C4-2B (cell line): ENCODE results near the gene SMPX.

Experiments
- H3K27ac ChIP-seq: fragments of 450-650 bp; 2 replicates; pipeline ENCODE4 v1.5.1; 2017
- CTCF ChIP-seq: fragments of 450-650 bp; conservative IDR thresholded peaks from 2 replicates; pipeline ENCODE4 v1.5.1; 2017; ENCODE audit warnings: mild to moderate bottlenecking
- ZFX ChIP-seq: fragments of 450-650 bp; IDR thresholded peaks from 2 replicates; pipeline ENCODE4 v1.6.1; 2017

SMPX gene

GRCh38 chrX:21675931-21676330 lies 82.0 kb downstream of the SMPX start:
- H3K27ac ChIP-seq: no peak overlapping the region
- TF ChIP-seq ZFX (no peak), CTCF (no peak)

DNA sequence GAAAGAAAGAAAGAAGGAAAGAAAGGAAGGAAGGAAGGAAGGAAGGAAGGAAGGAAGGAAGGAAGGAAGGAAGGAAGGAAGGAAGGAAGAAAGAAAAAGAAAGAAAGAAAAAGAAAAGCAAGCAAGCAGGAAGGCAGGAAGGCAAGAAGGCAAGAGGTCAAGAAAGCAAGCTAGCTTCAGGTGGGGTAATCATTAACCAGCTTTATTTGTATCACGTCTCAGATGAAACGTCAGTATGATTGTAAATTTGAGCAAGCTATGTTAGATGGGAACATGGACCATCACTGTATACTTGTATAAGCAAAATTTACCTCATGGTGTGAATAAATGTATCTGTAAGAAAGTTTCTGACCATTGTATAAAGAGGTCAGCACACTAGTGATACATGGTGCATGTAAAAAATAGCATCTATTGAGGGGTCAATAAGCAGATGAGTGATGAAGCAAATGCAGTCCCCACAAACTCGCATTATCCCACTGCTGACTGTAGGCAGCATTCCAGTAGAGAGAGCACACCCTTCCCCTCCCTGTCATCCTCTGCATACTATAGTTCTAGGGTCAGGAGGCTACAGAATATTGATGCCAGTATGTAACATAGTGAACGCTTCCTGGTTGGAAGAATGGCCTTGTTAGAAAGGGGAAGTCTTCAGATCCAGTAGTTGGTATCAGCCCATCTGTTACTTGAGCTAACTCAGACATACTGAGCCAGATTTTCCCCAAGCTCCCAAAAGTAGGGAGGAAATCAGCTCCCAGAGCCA lies 83.3 kb downstream of the SMPX start:
- H3K27ac ChIP-seq: no peak overlapping the region
- TF ChIP-seq ZFX (no peak), CTCF (no peak)

DNA sequence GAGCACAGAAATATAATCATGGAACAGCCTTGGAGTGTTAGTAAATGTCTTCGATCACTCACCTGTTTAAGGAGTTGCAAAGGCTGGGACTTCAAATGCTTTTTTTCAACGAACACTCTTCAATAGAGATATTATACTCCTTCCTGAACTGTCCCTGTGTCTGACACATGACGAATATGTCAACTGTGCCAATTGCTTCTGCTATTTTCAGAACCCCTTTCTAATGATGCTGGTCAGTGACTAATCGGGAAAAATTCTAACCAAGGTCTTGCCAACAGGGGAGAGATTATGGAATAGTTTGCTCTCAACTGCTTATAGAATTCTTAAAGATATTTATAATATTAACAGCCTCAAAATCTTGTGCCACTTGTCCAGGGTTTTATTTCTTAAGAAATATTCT lies 91.2 kb downstream of the SMPX start:
- no peak overlapping the region for H3K27ac ChIP-seq
- no peak for TF ChIP-seq ZFX
- TF ChIP-seq CTCF: no peak

DNA sequence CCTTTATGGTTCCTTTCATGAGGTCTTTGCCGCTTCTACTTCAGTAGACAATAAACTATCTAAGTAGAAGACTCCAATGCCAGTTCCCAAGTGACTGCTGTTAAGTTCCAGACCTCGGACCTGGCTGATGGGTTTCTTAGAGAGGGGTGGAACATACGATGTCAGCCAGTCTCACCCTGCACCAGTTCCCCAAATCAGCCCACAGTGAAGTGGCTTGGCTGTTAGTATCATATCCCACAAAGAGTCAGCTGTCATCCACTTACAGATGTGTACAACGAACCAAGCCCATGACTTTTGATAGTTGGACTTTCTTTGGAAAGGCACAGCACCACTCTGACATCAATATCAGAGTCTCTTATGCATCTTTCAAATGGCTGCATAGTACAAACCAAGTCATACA lies 91.7 kb downstream of the SMPX start:
- TF ChIP-seq ZFX (no peak), CTCF (no peak)
- no peak overlapping the region for H3K27ac ChIP-seq

- no peak overlapping the region for H3K27ac ChIP-seq
- TF ChIP-seq CTCF (no peak), ZFX (no peak)
Observed at GRCh38 chrX:21662761-21663160, 95.2 kb downstream of the SMPX start.

DNA sequence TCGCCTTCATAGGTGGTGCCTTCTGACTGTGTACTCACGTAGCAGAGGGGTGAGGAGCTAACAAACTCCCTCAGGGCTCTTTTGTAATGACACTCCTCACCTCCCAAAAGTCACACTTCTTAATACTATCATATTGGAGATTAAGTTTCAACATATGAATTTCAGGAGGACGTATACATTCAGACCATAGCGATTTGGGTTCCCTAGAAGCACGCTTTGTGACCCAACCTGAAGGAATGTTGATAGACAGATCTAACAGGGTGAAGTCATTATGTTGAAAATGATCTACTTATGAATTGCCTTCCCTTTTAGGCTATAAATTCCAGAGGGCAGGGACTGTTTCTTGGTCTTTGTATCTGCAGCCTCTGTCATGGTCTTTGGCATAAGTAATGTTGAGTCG lies 96.6 kb downstream of the SMPX start:
- no peak for TF ChIP-seq CTCF
- no peak for TF ChIP-seq ZFX
- H3K27ac ChIP-seq: no peak overlapping the region

- no peak overlapping the region for H3K27ac ChIP-seq
- no peak for TF ChIP-seq ZFX
- TF ChIP-seq CTCF: no peak
Observed at GRCh38 chrX:21660156-21660555, 97.8 kb downstream of the SMPX start.
